Smooth muscle cell (in vitro differentiated cells): ENCODE data around the gene LCN9. TPM values are rescaled to one million over a fixed set of nuclear protein-coding genes. Genes with fewer than 3 reads are reported as not detected.

Experiments
- DNase-seq: peaks from one replicate; lab custom pipeline; 2025; ENCODE audit not compliant: unreplicated experiment; lab: John Stamatoyannopoulos, UW
- H2AFZ ChIP-seq: fragments of 200-600 bp; sonication (generic); 2 replicates; pipeline ENCODE4 v1.6.0; 2016; ENCODE audit warnings: antibody characterized with exemption, low read depth, mild to moderate bottlenecking
- H3F3A ChIP-seq: fragments of 200-600 bp; sonication (generic); 2 replicates; pipeline ENCODE4 v1.6.0; 2017; ENCODE audit warnings: antibody characterized with exemption, low read depth
- H3K27ac ChIP-seq: fragments of 200-600 bp; sonication (generic); 2 replicates; pipeline ENCODE4 v1.5.1; 2016; ENCODE audit warnings: low read depth, mild to moderate bottlenecking
- H3K27me3 ChIP-seq: fragments of 200-600 bp; sonication (generic); 2 replicates; pipeline ENCODE4 v1.6.1; 2016; ENCODE audit warnings: low read depth, mild to moderate bottlenecking
- H3K36me3 ChIP-seq: fragments of 200-600 bp; sonication (generic); 2 replicates; pipeline ENCODE4 v1.5.1; 2016; ENCODE audit warnings: low read depth
- H3K4me1 ChIP-seq: fragments of 200-600 bp; sonication (generic); 2 replicates; pipeline ENCODE4 v1.5.1; 2016; ENCODE audit warnings: low read depth
- H3K4me2 ChIP-seq: fragments of 200-600 bp; sonication (generic); 2 replicates; pipeline ENCODE4 v1.6.0; 2016; ENCODE audit warnings: mild to moderate bottlenecking
- H3K4me3 ChIP-seq: fragments of 200-600 bp; sonication (generic); 2 replicates; pipeline ENCODE4 v1.5.1; 2016; ENCODE audit warnings: mild to moderate bottlenecking
- H3K79me2 ChIP-seq: fragments of 200-600 bp; sonication (generic); 2 replicates; pipeline ENCODE4 v1.6.0; 2016; ENCODE audit warnings: low read depth, mild to moderate bottlenecking
- H3K9ac ChIP-seq: fragments of 200-600 bp; sonication (generic); 2 replicates; pipeline ENCODE4 v1.6.0; 2016; ENCODE audit warnings: low read depth
- H3K9me3 ChIP-seq: fragments of 200-600 bp; sonication (generic); replicated peaks from 2 replicates; pipeline ENCODE4 v1.5.1; 2016; ENCODE audit warnings: low read depth
- H4K20me1 ChIP-seq: fragments of 200-600 bp; sonication (generic); 2 replicates; pipeline ENCODE4 v1.6.0; 2016; ENCODE audit warnings: low read depth
- WGBS: methylation state at CpG from one replicate; pipeline ENCODE4 v1.1.7; 2016; ENCODE audit warnings: low lambda C conversion rate; 5-methylcytosine and 5-hydroxymethylcytosine counted together
- polyA plus RNA-seq: library from polyadenylated mRNA; unstranded; fragments of >200 nt; fragmentation: Nextera tagmentation; extraction: Ambion mirVana; gene quantifications from 2 replicates; pipeline ENCODE4 v1.2.1, GENCODE V29; 2016
- total RNA-seq: library from RNA; depleted of rRNA; stranded (reverse); fragments of >200 nt; gene quantifications from 2 replicates; pipeline ENCODE4 v1.2.3, GENCODE V29; 2014
- TF ChIP-seq, protein P1 (sequence below): fragments of 200-600 bp; sonication (generic); IDR thresholded peaks from 2 replicates; pipeline ENCODE4 v1.5.1; 2017; ENCODE audit warnings: borderline replicate concordance, mild to moderate bottlenecking, antibody characterized with exemption; ENCODE audit not compliant: insufficient read depth, poor library complexity, severe bottlenecking

The LCN9 gene
- total and polyA plus RNA-seq, 2 experiments from 2014 or later = 20.8 to 22.0 TPM

DNA sequence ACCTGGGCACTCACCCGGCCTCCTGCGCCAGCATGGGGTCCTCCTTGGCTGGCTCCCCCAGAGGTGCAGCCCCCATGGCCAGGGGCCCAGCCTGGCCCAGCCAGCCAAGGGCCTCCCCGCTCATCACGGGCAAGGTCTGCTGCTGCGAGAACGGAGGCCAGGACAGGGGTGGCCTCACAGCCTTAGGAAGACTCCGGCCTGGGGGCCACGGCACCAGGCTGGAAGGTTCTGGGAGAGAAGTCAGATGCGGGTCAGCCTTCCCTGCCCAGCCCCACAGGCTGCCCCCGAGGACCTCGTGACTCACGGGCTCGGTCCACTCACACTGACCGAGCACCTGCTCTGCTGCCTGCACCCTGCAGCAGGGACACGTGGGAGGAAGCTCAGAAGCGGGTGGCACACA is 31.9 kb downstream of the LCN9 start:
- no peak for DNase-seq
- H3K79me2 ChIP-seq = no peaks in the 10 kb centered on the region
- H3K9me3 ChIP-seq = no peaks in the 10 kb centered on the region
- WGBS = 94% methylated on average over 14 of the region's 16 CpGs
- no peak overlapping the region for H3K4me2 ChIP-seq
- H3F3A ChIP-seq = no peaks in the 10 kb centered on the region
- no peak overlapping the region for H2AFZ ChIP-seq
- no peaks in the 10 kb centered on the region for H4K20me1 ChIP-seq
- H3K4me3 ChIP-seq = no peak overlapping the region
- peaks cover 6% of the 10 kb centered on the region for H3K4me1 ChIP-seq
- TF ChIP-seq, protein P1, sequence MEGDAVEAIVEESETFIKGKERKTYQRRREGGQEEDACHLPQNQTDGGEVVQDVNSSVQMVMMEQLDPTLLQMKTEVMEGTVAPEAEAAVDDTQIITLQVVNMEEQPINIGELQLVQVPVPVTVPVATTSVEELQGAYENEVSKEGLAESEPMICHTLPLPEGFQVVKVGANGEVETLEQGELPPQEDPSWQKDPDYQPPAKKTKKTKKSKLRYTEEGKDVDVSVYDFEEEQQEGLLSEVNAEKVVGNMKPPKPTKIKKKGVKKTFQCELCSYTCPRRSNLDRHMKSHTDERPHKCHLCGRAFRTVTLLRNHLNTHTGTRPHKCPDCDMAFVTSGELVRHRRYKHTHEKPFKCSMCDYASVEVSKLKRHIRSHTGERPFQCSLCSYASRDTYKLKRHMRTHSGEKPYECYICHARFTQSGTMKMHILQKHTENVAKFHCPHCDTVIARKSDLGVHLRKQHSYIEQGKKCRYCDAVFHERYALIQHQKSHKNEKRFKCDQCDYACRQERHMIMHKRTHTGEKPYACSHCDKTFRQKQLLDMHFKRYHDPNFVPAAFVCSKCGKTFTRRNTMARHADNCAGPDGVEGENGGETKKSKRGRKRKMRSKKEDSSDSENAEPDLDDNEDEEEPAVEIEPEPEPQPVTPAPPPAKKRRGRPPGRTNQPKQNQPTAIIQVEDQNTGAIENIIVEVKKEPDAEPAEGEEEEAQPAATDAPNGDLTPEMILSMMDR = no peak
- H3K36me3 ChIP-seq = no peaks in the 10 kb centered on the region
- no peak overlapping the region for H3K9ac ChIP-seq
- H3K27me3 ChIP-seq = no peaks in the 10 kb centered on the region
- H3K27ac ChIP-seq = no peak overlapping the region

DNA sequence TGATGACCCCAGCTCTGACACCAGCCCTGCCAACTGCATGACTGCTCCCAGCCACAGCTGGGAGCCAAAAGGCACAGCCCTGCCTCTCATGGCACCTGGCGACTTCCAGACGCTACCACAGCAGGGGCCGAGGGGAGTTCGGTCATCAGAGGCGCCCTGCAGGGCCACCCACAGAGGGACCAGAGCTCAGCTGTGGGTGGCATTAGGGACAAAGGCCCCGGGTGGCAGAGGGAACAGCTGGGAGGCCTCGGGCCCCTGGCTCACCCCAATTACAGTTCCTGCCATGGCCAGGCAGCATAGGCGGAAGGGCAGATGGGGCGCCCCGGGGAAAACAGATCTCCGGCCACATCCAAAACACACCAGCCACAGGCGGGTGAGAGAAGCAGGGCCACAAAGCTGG is 32.5 kb downstream of the LCN9 start:
- H3K27me3 ChIP-seq = no peaks in the 10 kb centered on the region
- TF ChIP-seq, protein P1 = no peak
- 93% methylated on average over 12 of the region's 12 CpGs for WGBS
- H3K36me3 ChIP-seq = no peaks in the 10 kb centered on the region
- H4K20me1 ChIP-seq = no peaks in the 10 kb centered on the region
- no peak overlapping the region for H3K27ac ChIP-seq
- H3K79me2 ChIP-seq = no peaks in the 10 kb centered on the region
- no peak overlapping the region for H2AFZ ChIP-seq
- H3K9ac ChIP-seq = no peak overlapping the region
- no peaks in the 10 kb centered on the region for H3F3A ChIP-seq
- no peaks in the 10 kb centered on the region for H3K9me3 ChIP-seq
- H3K4me3 ChIP-seq = no peak overlapping the region
- H3K4me2 ChIP-seq = no peak overlapping the region
- no peak for DNase-seq
- H3K4me1 ChIP-seq = peaks cover 6% of the 10 kb centered on the region

- Histone ChIP-seq H2AFZ (no peak overlapping the region), H3F3A (no peaks in the 10 kb centered on the region), H3K79me2 (no peaks in the 10 kb centered on the region), H4K20me1 (no peaks in the 10 kb centered on the region), H3K27me3 (no peaks in the 10 kb centered on the region), H3K9ac (no peak overlapping the region), H3K36me3 (no peaks in the 10 kb centered on the region), H3K4me3 (no peak overlapping the region), H3K4me1 (peaks cover 9% of the 10 kb centered on the region), H3K4me2 (no peak overlapping the region), H3K9me3 (no peaks in the 10 kb centered on the region), H3K27ac (no peak overlapping the region)
- 96% methylated on average over 16 of the region's 16 CpGs for WGBS
- TF ChIP-seq, protein P1 = no peak
- DNase-seq = no peak
Observed at GRCh38 chr9:135696446-135696845, 33.3 kb downstream of the LCN9 start.

GRCh38 chr9:135697226-135697625 is 34.1 kb downstream of the LCN9 start:
- WGBS = 93% methylated on average over 15 of the region's 15 CpGs
- TF ChIP-seq, protein P1 = no peak
- Histone ChIP-seq H3K4me2 (no peak overlapping the region), H4K20me1 (no peaks in the 10 kb centered on the region), H3K27me3 (no peaks in the 10 kb centered on the region), H3K27ac (no peak overlapping the region), H3K4me1 (peaks cover 10% of the 10 kb centered on the region), H3K4me3 (no peak overlapping the region), H2AFZ (no peak overlapping the region), H3K36me3 (no peaks in the 10 kb centered on the region), H3F3A (no peaks in the 10 kb centered on the region), H3K9ac (no peak overlapping the region), H3K79me2 (no peaks in the 10 kb centered on the region), H3K9me3 (no peaks in the 10 kb centered on the region)
- DNase-seq = no peak
